HepG2 (cell line): Measurements from ENCODE around the gene ORC6. TPM values are rescaled to one million over a fixed set of nuclear protein-coding genes. Genes with fewer than 3 reads are reported as not detected.
A peak's percentile ranks its signal among the peaks of the same experiment; 100 is the strongest.

ENCODE experiments used
- ATAC-seq: fragments of 200-7000 bp; cut with Tn5 transposase; 3 replicates; pipeline ENCODE4 v1.9.1; 2020; ENCODE audit warnings: mild to moderate bottlenecking, moderate library complexity
- BruUV-seq: library from RNA; stranded (reverse); fragments of 400-500 nt; replicated peaks from 2 replicates; lab custom pipeline; 2021; lab: Mats Ljungman, UMichigan
- CTCF ChIA-PET: fragments of 300-600 bp; formaldehyde crosslinking; extraction: SDS; loops from one replicate; lab custom pipeline; 2021; ENCODE audit warnings: low total read pairs, inconsistent platforms, low intra/inter-chr PET ratio; lab: Yijun Ruan, JAX
- POLR2A ChIA-PET: fragments of 350-600 bp; sonication (Branson Sonifier 250); formaldehyde crosslinking; loops from one replicate; lab custom pipeline; 2020; ENCODE audit warnings: antibody characterized with exemption, inconsistent platforms; lab: Yijun Ruan, JAX
- DNase-seq: peaks from one replicate; pipeline ENCODE4 v3.0.0-alpha.2; 2015; ENCODE audit warnings: low spot score
- FAIRE-seq: peaks from 3 replicates; lab custom pipeline; 2011; peaks lifted over from hg19 to GRCh38; lab: Jason Lieb, UNC
- H2AFZ ChIP-seq: one replicate; pipeline ENCODE4 v1.6.1; 2011; ENCODE audit warnings: low read length, inconsistent platforms
- H3K27ac ChIP-seq: fragments of 300-600 bp; 3 replicates; pipeline ENCODE4 v1.8.0; 2011; ENCODE audit warnings: mixed run types, mild to moderate bottlenecking, mixed read lengths, low read length, inconsistent platforms; ENCODE audit not compliant: insufficient read depth; ENCODE audit errors: extremely low read length
- H3K27me3 ChIP-seq, 2 experiments: fragments of 200-600 bp in 1 of 2; 2 replicates in 1 of 2; 3 replicates in 1 of 2; pipeline versions ENCODE4 v1.6.0 to v1.8.0; 2011; ENCODE audit warnings: low read length in 2 of 2, mild to moderate bottlenecking in 2 of 2, moderate library complexity in 2 of 2, inconsistent platforms in 1 of 2; ENCODE audit not compliant: insufficient read depth in 2 of 2, control insufficient read depth in 1 of 2
- H3K36me3 ChIP-seq, 2 experiments: fragments of 200-600 bp in 1 of 2; replicated peaks in 1 of 2; 2 replicates in 1 of 2; 3 replicates in 1 of 2; pipeline versions ENCODE4 v1.5.1 to v1.8.0; 2011; ENCODE audit warnings: low read length in 2 of 2, inconsistent platforms in 1 of 2; ENCODE audit not compliant: insufficient read depth in 2 of 2, control insufficient read depth in 1 of 2
- H3K4me1 ChIP-seq: 2 replicates; pipeline ENCODE4 v1.5.1; 2012; ENCODE audit warnings: low read length, inconsistent platforms; ENCODE audit not compliant: insufficient read depth
- H3K4me2 ChIP-seq: 2 replicates; pipeline ENCODE4 v1.6.0; 2011; ENCODE audit warnings: low read depth, low read length, inconsistent platforms
- H3K4me3 ChIP-seq, 3 experiments: fragments of 200-600 bp in 1 of 3; sonication (generic), shearing (Covaris generic) in 1 of 3; replicated peaks in 1 of 3; 2 replicates each; pipeline ENCODE4 v1.5.1; 2011 to 2016; ENCODE audit warnings: low read length in 3 of 3, inconsistent platforms in 2 of 3, low read depth in 2 of 3, mild to moderate bottlenecking in 2 of 3, control low read depth in 1 of 3, mixed read lengths in 1 of 3; ENCODE audit not compliant: insufficient read depth in 1 of 3
- H3K79me2 ChIP-seq: one replicate; pipeline ENCODE4 v1.6.1; 2011; ENCODE audit warnings: low read length, inconsistent platforms; ENCODE audit not compliant: insufficient read depth
- H3K9ac ChIP-seq: 2 replicates; pipeline ENCODE4 v1.6.0; 2011; ENCODE audit warnings: mild to moderate bottlenecking, low read depth, low read length, inconsistent platforms; ENCODE audit not compliant: insufficient read depth
- H3K9me3 ChIP-seq: 2 replicates; pipeline ENCODE4 v1.5.1; 2012; ENCODE audit warnings: mild to moderate bottlenecking, low read length
- H4K20me1 ChIP-seq: 2 replicates; pipeline ENCODE4 v1.6.0; 2011; ENCODE audit warnings: inconsistent platforms, mild to moderate bottlenecking, low read length, moderate library complexity; ENCODE audit not compliant: insufficient read depth
- CEBPB ChIP-seq: IDR thresholded peaks from 2 replicates; pipeline ENCODE4 v1.6.1; 2011; ENCODE audit warnings: low read depth, low read length, improper control_type of control experiment, borderline replicate concordance
- CEBPG ChIP-seq: IDR thresholded peaks from 2 replicates; pipeline ENCODE4 v1.6.1; 2016
- HIC2 ChIP-seq: sonication (generic); formaldehyde crosslinking; IDR thresholded peaks from 2 replicates; pipeline ENCODE4 v1.9.0; 2022; ENCODE audit warnings: low read depth, missing genetic modification reagents
- HNF1B ChIP-seq: sonication (generic); formaldehyde crosslinking; IDR thresholded peaks from 2 replicates; pipeline ENCODE4 v1.5.1; 2020; ENCODE audit warnings: mild to moderate bottlenecking, moderate library complexity, missing genetic modification reagents
- MED1 ChIP-seq: sonication (generic); formaldehyde crosslinking; IDR thresholded peaks from 2 replicates; pipeline ENCODE4 v1.4.0; 2020; ENCODE audit warnings: missing genetic modification reagents
- MTF1 ChIP-seq: sonication (generic); formaldehyde crosslinking; IDR thresholded peaks from 2 replicates; pipeline ENCODE4 v1.5.0; 2020; ENCODE audit warnings: missing genetic modification reagents
- SNAPC2 ChIP-seq: sonication (generic); formaldehyde crosslinking; IDR thresholded peaks from 2 replicates; pipeline ENCODE4 v1.8.1; 2022; ENCODE audit warnings: mild to moderate bottlenecking, missing genetic modification reagents
- ZFP91 ChIP-seq: sonication (generic); formaldehyde crosslinking; IDR thresholded peaks from 2 replicates; pipeline ENCODE4 v1.9.0; 2022; ENCODE audit warnings: missing genetic modification reagents, mild to moderate bottlenecking, borderline replicate concordance
- ZNF180 ChIP-seq: sonication (generic); formaldehyde crosslinking; IDR thresholded peaks from 2 replicates; pipeline ENCODE4 v1.4.0; 2020; ENCODE audit warnings: low read depth, missing genetic modification reagents, borderline replicate concordance
- ZNF362 ChIP-seq: sonication (generic); formaldehyde crosslinking; IDR thresholded peaks from 2 replicates; pipeline ENCODE4 v1.4.0; 2020; ENCODE audit warnings: missing genetic modification reagents, mild to moderate bottlenecking, borderline replicate concordance
- ZNF644 ChIP-seq: IDR thresholded peaks from 2 replicates; pipeline ENCODE4 v1.6.1; 2016; ENCODE audit warnings: low read depth
- ZNF678 ChIP-seq: sonication (generic); formaldehyde crosslinking; IDR thresholded peaks from 2 replicates; pipeline ENCODE4 v1.4.0; 2020; ENCODE audit warnings: mild to moderate bottlenecking, missing genetic modification reagents
- ZNF761 ChIP-seq: sonication (generic); formaldehyde crosslinking; conservative IDR thresholded peaks from 2 replicates; pipeline ENCODE4 v1.4.0; 2020; ENCODE audit warnings: mild to moderate bottlenecking, missing genetic modification reagents
- WGBS: methylation state at CpG from one replicate; pipeline ENCODE4 v1.1.6; 2017; ENCODE audit warnings: low lambda C conversion rate; 5-methylcytosine and 5-hydroxymethylcytosine counted together
- in situ Hi-C: cut with HindIII; loops from 2 replicates; pipeline ENCODE4 v1.10.0; 2017; ENCODE audit warnings: low pct_unique_long_range_greater_than_20kb; ENCODE audit not compliant: extremely low pct_ligation_motif_present
- intact Hi-C: fragments of 100-400 bp; cut with micrococcal nuclease; formaldehyde crosslinking; loops from one replicate; pipeline ENCODE4 v1.10.0; 2022; ENCODE audit not compliant: unreplicated experiment
- polyA plus RNA-seq, 8 experiments: library from polyadenylated mRNA; depleted of rRNA in 3 of 8; stranded (reverse) in 7 of 8; unstranded in 1 of 8; fragments of >200 nt; fragmentation: Illumina TruSeq in 4 of 8; extraction: Trizol in 4 of 8; gene quantifications; 2 replicates each; pipeline versions ENCODE4 v1.2.1 to v1.2.3, GENCODE V29; 2011 to 2016; ENCODE audit warnings: low read depth in 4 of 8, missing spikeins in 1 of 8, mixed read lengths in 1 of 8; ENCODE audit not compliant: insufficient read depth in 1 of 8
- total RNA-seq, 5 experiments: library from RNA; depleted of rRNA; stranded (reverse); fragments of >200 nt; fragmentation: Illumina TruSeq; extraction: Trizol; gene quantifications; 2 replicates each; pipeline ENCODE4 v1.2.3, GENCODE V29; 2016; ENCODE audit warnings: low read depth in 1 of 5

The ORC6 gene
- total and polyA plus RNA-seq, 2 of the 13 experiments (the other 11 are each of a cell fraction or from before 2014, with no cell fraction given): 34.2 to 69.8 TPM

GRCh38 chr16:46711106-46712058 is 21.9 kb downstream of the ORC6 start (continued):
- TF ChIP-seq ZNF644 (CRISPR knock-in tag) (no peak), CEBPG (CRISPR knock-in tag) (peak; percentile 61), CEBPB (peak; percentile 85), HNF1B (CRISPR knock-in tag) (0 out of 2 replicates have a peak, but pooled peaks have one; percentile 17), MED1 (CRISPR knock-in tag) (no peak), ZFP91 (CRISPR knock-in tag) (no peak)

GRCh38 chr16:46712911-46713310 is 23.5 kb downstream of the ORC6 start:
- no peak overlapping the region for H3K27ac ChIP-seq
- TF ChIP-seq HIC2 (CRISPR knock-in tag) (no peak), SNAPC2 (no peak), ZNF362 (CRISPR knock-in tag) (no peak), ZNF761 (CRISPR knock-in tag) (no peak), MTF1 (CRISPR knock-in tag) (no peak), ZNF678 (CRISPR knock-in tag) (no peak), ZNF180 (CRISPR knock-in tag) (no peak)
- TF ChIP-seq, all 625 proteins: peak for 0
- Histone ChIP-seq H3K9ac (no peak overlapping the region), H3K4me3 (no peak overlapping the region), H3K9me3 (no peaks in the 10 kb centered on the region), H3K79me2 (no peaks in the 10 kb centered on the region), H4K20me1 (no peaks in the 10 kb centered on the region), H3K4me1 (peaks cover 8% of the 10 kb centered on the region; the same call in 1 of the 2 replicates), H3K4me2 (no peak overlapping the region), H3K36me3 (no peaks in the 10 kb centered on the region), H2AFZ (no peak overlapping the region), H3K27me3 (peaks cover 0 to 4% of the 10 kb centered on the region in 2 experiments; a peak in 1 of 5 replicates)
- intact Hi-C loops (no loop called here), in situ Hi-C loops (no loop called here)
- ATAC-seq (no peak), FAIRE-seq (no peak), DNase-seq (no peak)
- ChIA-PET CTCF (no interaction called here), POLR2A (no interaction called here)
- BruUV-seq: no TSS peak
- 31% methylated on average over 3 of the region's 3 CpGs for WGBS
